HG03066 (cell line): ENCODE measurements around the gene COL6A3.
"Not testable (repeated sequence)": the region's sequence is repeated elsewhere in the genome, so short reads cannot be mapped to it uniquely, and the experiment has no call there.

ENCODE experiments used
- ATAC-seq: cut with Tn5 transposase; IDR thresholded peaks from one replicate; pipeline ENCODE4 v1.9.1; 2021; ENCODE audit warnings: low read depth; ENCODE audit not compliant: unreplicated experiment

Gene COL6A3

GRCh38 chr2:237418300-237418699 is 4.3 kb upstream of the COL6A3 start:
- ATAC-seq: no peak

GRCh38 chr2:237412988-237413776 is 782 bp downstream of the COL6A3 start:
- no peak for ATAC-seq

- no peak for ATAC-seq
These were observed 1.3 kb downstream of the COL6A3 start for GRCh38 chr2:237412646-237412987.

- no peak for ATAC-seq
These were observed 2.1 kb downstream of the COL6A3 start for GRCh38 chr2:237411683-237412423.

- ATAC-seq: no peak
These were observed 2.8 kb downstream of the COL6A3 start for GRCh38 chr2:237411092-237411601.

GRCh38 chr2:237409263-237409662 is 4.7 kb downstream of the COL6A3 start:
- ATAC-seq: not testable (repeated sequence)

- no peak for ATAC-seq
These were observed 5.5 kb downstream of the COL6A3 start for GRCh38 chr2:237408335-237409000.

GRCh38 chr2:237407700-237408099 is 6.3 kb downstream of the COL6A3 start:
- ATAC-seq: no peak

GRCh38 chr2:237406371-237406895 is 7.5 kb downstream of the COL6A3 start:
- no peak for ATAC-seq

GRCh38 chr2:237405605-237406004 is 8.4 kb downstream of the COL6A3 start:
- ATAC-seq: no peak

- ATAC-seq: no peak
These were observed 8.9 kb downstream of the COL6A3 start for GRCh38 chr2:237405006-237405559.

GRCh38 chr2:237404413-237404812 is 9.6 kb downstream of the COL6A3 start:
- ATAC-seq: no peak

- ATAC-seq: no peak
These were observed 10.7 kb downstream of the COL6A3 start for GRCh38 chr2:237403024-237403882.

GRCh38 chr2:237400199-237400598 is 13.8 kb downstream of the COL6A3 start:
- no peak for ATAC-seq

- ATAC-seq: no peak
These were observed 16.9 kb downstream of the COL6A3 start for GRCh38 chr2:237397072-237397471.

- ATAC-seq: no peak
These were observed 20.4 kb downstream of the COL6A3 start for GRCh38 chr2:237393523-237393922.

GRCh38 chr2:237392186-237392585 is 21.8 kb downstream of the COL6A3 start:
- no peak for ATAC-seq

GRCh38 chr2:237391140-237391539 is 22.8 kb downstream of the COL6A3 start:
- no peak for ATAC-seq

GRCh38 chr2:237390235-237390634 is 23.7 kb downstream of the COL6A3 start:
- no peak for ATAC-seq

GRCh38 chr2:237389831-237390230 is 24.1 kb downstream of the COL6A3 start:
- no peak for ATAC-seq
